Fibroblast of lung (primary cell): ENCODE data around the gene CA4.
"Not testable (repeated sequence)": the region's sequence is repeated elsewhere in the genome, so short reads cannot be mapped to it uniquely, and the experiment has no call there.

ENCODE experiments used
- CTCF ChIP-seq, 2 donors: IDR thresholded peaks in 1 of 2; conservative IDR thresholded peaks in 1 of 2; 1 replicate in 1 of 2; 2 replicates in 1 of 2; pipeline ENCODE4 v1.5.1; 2011 to 2012; ENCODE audit warnings: low read length in 2 of 2, control low read depth in 1 of 2, inconsistent platforms in 1 of 2, low read depth in 1 of 2, mild to moderate bottlenecking in 1 of 2
- EZH2 ChIP-seq: IDR thresholded peaks from 2 replicates; pipeline ENCODE4 v1.5.1; 2012; ENCODE audit warnings: low read length, control low read depth, mild to moderate bottlenecking; ENCODE audit errors: missing control alignments

GRCh38 chr17:60193032-60193431, 43.3 kb downstream of the CA4 start:
- TF ChIP-seq EZH2; CTCF (conservative IDR thresholded peaks at IDR 0.05 in 1 of 2, IDR thresholded peaks at IDR 0.05 in 1 of 2; ENCODE audit: low read depth in 1 of 2, low read length in 2 of 2): not testable (repeated sequence)
